GM19324 (cell line): ENCODE measurements around the gene NUP210.
"Not testable (repeated sequence)": the region's sequence is repeated elsewhere in the genome, so short reads cannot be mapped to it uniquely, and the experiment has no call there.

ENCODE experiments used
- ATAC-seq: cut with Tn5 transposase; IDR thresholded peaks from one replicate; pipeline ENCODE4 v1.9.1; 2021; ENCODE audit warnings: mild to moderate bottlenecking, moderate library complexity; ENCODE audit not compliant: unreplicated experiment, low FRiP score

The NUP210 gene

DNA sequence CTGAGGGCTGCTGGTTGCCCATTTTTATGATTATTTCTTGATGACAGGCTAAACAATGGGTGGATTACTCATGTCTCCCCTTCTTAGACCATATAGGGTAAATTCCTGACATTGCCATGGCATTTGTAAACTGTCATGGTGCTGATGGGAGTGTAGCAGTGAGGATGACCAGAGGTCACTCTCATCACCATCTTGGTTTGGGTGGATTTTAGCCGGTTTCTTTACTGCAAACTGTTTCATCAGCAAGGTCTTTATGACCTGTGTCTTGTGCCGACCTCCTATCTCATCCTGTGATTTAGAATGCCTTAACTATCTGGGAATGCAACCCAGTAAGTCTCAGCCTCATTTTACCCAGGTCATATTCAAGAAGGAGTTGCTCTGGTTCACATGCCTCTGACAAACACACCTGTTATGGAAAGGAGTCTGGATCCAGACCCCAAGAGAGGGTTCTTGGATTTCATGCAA is 10.3 kb upstream of the NUP210 start:
- not testable (repeated sequence) for ATAC-seq

DNA sequence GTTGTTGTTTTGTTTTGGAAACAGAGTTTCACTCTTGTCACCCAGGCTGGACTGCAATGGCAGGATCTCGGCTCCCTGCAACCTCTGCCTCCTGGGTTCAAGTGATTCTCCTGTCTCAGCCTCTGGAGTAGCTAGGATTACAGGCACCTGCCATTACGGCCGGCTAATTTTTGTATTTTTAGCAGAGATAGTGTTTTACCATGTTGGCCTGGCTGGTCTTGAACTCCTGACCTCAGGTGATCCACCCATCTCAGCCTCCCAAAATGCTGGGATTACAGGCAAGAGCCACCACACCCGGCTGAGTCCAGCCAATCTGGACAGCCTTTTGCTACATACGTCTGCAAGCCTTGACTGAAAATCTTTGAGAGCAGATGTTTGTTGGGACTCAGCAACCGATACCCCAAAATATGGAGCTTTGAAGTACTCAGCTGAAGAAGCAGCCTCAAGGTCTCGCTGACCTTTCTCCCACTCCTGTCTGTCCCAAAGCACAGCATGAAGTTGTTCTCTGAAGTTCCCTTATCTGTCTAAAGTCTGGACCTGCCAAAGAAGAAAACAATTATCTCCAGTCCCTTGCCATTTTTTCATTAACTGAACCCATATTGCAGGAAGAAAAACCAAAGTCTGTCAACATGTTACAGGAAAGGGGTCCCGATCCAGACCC is 9.6 kb upstream of the NUP210 start:
- ATAC-seq = no peak

DNA sequence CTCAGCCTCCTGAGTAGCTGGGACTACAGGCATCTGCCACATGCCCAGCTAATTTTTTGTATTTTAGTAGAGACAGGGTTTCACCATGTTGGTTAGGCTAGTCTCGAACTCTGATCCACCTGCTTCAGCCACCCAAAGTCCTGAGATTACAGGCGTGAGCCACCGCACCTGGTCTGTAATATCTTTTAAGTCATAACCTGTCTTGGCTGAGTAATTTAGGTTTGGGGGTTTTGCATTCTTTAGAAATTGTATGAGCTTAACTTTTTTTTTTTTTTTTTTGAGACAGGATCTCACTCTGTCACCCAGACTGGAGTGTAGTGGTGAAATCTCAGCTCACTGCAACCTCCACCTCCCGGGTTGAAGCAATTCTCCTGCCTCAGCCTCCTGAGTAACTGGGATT is 8.6 kb upstream of the NUP210 start:
- not testable (repeated sequence) for ATAC-seq

DNA sequence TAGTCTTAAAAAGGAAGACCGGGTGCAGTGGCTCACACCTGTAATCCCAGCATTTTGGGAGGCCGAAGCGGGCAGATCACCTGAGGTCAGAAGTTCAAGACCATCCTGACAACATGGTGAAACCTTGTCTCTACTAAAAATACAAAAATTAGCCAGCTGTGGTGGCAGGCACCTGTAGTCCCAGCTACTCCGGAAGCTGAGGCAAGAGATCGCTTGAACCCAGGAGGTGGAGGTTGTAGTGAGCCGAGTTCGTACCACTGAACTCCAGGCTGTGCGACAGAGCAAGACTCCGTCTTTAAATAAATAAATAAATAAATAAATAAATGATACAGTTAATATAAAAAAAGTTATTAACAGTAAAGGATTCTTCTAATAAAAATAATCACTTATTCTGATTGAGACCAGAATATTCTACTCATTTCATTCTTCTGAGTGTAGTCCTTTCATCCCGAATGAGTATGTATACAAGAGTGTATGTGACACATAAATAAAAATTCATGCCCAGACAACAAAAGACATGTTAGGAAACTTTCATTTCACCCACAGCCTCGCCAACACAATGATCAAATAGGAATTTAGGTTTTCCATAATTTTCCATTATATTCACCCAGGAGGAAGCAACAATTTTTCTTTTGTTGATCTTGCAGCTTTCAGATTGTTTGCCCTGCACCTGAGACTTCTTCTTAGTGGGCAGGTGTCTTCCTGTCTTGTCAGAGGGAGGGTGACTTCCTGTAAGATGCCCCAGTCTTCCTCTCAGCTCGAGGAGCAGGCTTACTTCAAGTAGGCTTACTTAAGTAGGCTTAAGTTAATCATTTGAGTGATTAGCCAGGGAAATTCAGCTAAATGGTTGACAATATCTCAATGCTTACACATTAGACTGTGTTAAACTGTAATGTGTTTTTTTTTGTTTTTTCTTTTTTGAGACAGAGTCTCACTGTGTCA is 7.8 kb upstream of the NUP210 start:
- ATAC-seq = no peak

DNA sequence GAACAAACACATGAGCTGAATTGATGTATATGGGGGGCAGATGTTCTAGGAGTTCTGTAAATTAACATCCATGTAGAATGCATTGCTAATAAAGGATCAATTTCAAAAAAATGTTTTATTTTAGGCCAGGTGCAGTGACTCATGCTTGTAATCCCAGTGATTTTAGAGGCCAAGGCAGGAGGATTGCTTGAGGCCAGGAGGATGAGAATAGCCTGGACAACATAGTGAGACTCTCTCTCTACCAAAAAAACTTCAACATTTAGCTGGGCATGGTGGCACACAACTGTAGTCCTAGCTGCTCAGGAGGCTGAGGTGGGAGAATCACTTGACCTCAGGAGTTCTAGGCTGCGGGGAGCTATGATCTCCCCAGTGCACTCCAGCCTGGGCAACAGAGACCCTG is 6.5 kb upstream of the NUP210 start:
- no peak for ATAC-seq

DNA sequence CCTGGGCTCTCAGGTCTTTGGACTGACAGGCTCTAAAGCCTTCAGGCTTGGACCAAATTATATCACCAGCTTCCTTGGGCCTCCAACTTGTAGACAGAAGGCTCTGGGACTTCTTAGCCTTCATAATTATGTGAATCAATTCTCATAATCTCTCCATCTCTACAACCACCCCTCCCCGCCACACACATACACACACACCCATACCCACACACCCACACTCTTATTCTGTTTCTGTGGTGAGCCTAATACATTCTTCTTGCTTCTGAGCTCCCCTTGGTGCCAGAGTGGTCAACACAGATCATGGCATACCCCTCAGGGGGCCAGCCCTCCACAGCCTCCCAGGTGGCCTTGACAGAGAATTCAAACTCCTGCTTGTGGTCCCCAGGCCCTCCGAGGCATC is 5.6 kb upstream of the NUP210 start:
- ATAC-seq = no peak

DNA sequence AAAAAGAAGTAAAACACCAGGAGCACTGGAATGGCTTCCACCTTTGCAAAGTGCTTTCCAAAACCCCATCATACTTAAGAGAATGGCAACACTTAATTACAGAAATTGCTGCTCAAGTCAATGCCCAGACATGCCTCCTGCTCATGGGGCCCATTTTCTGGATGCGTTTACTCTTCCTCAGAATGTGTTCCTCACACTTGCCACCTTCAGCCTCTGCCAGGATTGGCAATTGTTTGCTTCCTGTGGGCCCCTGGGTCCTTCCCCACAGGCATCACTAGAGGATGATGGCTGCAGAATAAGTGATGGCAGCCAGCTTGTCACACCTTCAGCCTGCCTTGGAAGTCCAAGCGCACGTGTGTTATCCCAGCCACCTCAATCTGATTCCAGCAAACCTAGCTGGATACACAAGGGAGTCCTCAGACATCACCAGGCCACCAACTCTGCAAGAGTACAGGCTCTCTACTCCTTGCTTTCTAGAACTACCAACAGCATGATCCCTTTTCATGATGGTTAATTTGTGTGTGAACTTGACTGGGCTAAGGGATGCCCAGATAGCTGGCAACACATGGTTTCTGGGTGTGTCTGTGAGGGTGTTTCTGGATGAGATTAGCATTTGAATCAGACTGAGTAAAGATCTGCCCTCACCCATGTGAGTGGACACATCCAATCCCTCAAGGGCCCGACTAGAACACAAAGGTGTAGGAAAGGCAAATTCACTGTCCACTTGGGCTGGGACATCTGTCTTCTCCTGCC is 4.9 kb upstream of the NUP210 start:
- ATAC-seq = no peak

DNA sequence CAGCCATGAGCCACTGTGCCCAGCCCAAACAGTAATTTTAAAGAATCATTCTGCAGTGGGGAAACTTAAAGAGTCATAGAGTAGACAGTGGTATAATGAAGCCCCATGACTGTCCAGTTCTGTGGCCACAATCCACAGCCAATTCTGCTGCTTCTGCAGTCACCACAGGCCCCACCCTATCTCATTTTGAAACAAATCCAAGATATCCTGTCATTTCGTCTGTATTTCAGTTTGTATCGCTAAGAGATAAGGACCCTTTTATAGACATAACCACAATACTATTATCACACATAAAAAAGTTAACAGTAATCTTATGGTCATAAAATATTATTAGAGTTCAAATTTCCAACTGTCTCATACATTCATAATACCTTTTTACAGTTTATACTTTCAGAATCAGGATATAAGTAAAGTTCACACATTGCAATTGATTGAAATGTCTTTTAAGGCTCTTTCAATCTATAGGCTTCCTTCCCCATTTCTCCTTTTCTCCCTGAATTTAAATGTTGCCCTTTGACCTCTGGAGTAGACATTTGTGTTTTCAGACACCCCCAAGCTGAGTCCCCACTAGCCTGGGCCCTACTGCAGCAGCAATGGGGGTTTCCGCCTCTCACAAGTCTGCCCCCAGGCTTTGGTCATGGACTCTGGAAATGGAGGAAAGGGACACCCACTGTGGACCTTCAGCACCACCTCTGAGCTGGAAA is 4.2 kb upstream of the NUP210 start:
- no peak for ATAC-seq

DNA sequence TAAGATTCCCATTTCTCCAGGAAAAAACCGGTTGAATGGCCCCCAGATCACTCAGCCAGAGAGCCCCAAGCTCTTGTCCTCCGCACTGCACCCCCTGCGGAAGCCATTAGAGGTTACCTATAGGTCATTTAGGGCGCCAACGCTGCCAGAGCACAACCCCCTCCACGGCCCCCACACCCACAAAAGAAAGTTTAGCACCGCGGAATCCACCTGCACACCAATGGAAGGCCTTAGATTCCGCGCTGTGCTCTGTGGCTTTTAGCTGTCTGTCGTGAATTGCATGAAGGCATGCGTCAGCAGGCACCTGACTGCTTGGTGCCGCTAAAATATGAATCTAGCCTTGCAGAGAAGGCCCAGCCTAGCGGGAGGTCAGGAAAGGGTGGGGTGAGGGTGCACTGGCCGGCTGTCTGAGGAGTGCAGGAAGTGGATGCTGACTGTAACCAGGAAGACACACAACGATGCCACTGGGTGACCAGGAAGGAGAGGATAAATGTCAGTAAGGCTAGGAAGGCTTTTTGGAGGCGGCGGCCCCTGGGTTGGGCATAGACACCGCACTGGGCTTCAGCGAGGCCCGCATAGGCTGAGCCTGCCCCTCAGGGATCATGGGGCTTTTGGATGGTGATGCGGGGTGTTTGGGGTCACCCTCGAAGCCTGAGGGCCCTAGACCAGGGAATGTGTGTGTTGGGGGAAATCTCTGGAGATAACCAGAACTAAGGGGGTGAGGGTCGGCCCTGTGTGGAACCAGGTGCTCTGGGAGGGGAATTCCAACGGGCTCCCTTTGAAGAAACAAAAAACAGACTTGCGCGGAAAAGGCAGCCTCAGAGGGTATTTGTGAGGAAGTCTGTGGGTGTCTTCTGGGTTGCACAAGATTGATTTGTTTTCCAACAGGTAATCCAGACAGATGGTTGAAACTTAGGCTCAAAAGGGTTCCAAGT is 976 bp upstream of the NUP210 start:
- ATAC-seq = no peak

DNA sequence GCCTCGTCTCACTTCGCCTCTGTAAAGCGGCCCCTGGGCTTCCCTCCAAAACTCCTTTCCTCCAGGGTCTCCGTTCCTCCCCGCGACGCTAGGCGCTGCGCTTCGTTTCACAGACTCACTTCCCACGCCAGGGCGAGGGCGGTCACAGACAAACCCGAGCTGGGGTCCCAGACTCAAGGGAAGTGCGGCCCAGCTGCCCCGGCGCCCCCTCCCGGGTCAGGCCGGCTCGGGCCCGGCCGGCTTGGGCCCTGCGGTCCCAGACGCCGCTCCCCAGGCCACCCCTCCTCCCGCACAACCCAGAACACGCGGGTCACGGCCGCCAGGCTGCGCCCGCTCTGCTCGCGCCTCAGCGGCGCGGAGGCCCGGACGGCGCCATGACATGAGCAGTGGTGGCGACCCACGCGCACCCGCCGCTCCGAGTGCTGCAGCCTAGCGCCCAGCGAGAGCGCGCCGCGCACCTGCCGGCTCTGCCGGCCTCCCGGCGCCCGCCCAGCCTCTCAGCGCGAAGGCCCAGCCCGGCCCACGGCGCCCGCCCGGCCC is 547 bp downstream of the NUP210 start:
- peak; percentile 52 for ATAC-seq

DNA sequence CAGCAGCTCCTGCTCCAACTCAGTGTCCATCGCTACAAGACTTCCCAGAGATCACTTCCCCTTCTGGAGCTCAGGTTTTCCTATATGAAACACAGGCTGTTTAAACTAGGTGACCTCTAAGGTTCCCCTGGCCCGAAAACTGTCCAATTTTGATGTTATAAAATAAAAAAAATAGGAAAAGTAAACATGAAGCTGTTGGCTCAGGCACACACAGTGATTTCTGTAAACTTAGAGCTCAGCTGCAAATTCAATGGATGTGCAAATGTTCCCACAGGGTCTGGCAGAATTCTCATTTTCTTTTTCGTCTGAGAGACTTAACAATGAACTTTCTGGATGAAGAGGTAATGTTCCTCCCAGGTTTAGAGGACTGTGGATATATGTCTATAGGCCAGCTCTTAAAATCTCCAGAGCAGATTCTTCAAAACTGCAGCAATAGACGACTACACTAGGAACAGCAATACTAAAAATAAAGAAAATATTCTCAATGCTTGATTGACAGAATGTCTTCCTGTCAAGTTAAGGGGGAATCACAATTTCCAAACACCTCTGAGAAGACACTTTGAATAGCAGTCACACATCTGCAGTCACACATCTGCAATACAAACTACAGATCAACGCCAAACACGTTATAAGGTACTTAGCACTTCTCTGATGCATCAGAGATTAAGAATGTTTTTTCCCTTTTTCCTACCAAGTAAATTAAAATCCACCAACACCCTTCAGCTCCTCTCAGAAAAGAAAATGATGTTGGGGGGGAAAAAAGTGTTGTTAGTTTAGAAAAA is 2.8 kb downstream of the NUP210 start:
- no peak for ATAC-seq

DNA sequence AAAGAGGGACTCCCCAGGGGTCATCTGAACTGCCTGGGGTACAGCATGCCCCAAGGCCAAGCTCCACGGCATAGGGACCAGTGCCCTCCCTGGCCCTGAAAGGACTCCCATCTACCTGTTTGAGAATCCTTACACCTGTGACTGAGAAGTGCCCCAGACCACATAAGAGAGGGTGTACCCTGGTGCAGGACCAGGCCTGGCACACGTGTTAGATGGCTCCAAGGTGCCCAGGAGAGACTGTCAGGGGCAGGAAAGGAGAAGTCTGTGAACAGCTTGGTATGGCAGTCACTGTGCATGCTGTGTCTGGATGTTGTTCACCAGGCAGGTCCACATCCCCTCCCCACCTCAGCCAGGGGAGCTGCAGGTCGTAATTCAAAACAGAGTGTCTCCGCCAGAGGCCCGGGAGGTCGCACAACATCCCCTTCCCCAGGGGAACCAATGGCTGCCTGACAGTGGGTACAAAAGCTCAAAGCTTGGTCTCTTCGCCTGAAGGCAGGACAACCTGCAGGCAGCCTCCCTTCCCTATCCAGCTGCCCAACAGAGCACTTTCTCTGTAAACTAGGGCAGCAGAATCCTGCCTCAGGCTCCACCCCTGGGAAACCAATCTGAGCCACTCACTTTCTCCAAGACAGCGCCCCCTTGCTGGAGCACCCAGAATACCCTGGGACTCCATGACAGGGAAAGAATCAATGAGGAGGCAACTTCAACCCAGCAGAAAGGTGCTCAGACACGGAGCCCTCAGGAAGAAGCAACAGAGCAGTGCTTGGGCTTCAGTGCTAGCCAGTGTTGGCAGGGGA is 3.9 kb downstream of the NUP210 start:
- ATAC-seq = no peak

DNA sequence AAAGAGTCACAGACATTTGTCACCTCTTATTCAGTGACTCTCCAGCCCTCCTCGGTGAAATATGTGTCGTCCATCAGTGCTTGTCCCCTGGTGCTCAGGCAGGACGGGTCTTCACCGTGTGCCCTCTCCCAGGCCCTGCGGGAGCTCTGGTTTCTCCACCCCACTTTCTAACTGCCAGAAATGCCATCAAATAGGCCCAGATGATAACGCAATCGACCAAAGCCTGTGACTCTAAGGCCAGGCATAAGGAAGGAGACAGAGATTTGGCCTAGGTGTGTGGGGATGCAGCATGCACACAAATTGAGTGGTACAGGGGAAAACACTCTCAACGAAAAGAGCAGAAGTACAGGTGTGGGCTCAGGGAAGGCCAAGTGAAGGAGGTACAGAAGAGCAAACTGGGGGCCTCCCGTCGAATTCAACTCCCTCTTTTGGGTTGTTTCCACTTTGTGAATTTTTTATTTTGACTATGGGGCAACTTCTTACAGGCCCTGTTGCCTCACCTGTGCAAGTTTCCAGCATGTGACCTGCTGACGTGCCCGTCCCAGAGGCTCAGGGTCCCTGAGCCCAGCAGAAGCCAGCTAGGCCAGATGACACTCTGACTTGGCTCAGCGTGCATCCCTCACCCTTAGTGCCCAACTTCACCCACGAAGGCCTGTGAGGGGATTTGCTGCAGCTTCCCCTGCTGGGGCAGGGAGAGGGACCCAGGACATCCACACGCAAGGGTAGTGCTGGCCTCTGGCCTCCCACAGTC is 4.7 kb downstream of the NUP210 start:
- ATAC-seq = no peak

DNA sequence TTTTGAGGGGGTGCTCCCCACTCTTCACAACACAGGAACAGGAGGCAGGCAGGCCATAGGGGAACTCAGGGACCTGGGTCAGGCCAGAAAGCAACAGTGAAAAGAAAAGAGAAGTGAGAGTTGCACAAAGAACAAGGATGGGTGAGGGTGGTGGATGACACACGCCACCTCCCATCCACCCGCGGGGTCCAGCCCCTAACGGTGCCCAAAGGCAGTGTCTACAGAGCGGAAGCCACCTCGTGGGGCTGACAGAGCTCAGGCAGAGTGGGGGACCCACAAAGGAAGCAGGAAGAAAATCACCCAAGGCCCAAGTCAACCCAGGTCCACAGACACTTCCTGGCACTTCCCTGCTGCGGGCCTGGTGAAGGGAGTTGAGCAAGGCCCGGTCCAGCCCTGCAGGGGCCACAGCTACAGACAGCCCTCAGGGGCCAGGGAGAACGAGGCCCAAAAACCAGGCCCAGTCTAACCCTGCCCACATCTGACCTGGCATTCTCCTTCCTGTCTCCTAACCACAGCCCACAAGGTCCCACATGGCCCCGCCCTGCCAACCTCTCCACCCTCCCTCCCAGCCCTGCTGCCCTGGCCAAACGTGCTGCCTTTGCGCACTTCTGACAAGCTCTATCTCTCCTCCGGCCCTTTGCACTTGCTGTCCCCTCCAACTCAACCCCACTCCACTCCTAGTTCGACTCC is 5.9 kb downstream of the NUP210 start:
- ATAC-seq = peak; percentile 92

DNA sequence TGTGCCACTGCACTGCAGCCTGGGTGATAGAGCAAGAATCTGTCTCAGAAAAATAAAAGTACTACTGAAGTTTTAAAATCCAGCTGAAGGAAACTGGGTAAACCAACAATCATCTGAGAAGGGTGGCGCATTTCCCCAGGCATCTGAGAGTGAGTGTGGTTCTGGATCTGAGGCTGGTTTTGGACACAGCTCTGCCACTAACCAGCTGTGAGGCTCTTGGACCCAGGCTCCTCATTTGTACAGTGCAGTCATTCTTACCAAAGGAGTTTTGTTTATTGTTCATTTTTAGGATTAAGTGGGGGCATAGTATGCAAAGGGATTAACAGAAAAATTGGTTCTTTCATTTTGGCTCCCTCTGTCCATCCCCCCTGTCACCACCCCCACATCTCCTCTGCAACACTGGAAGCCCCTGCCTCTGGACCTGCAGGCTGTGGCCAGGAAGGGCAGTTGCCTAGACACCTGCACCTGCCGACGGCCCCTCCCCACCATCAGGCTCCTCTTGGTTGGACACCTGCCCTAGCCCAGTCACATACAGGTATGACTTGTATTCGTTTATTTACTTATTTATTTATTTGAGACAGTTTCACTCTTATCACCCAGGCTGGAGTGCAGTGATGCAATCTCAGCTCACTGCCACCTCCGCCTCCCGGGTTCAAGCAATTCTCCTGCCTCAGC is 8.8 kb downstream of the NUP210 start:
- ATAC-seq = no peak

DNA sequence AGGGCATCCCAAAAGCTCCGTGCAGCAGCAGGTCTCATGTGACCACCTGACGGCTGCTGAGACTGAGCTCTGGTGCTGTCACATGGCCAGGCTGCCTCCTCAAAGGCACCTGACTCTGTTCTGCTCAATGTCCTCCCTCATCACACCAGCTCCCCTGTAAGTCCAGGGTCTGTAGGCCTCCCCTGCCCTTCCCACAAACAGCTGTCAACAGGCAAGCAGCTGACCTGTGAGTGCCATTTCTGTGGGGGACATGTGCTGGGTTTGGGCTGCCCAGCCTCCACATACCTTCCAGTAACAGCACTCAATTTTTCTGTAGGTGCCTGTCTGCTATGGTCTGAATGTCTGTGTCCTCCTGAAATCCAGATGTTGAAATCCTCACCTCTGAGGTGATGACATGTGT is 11.2 kb downstream of the NUP210 start:
- no peak for ATAC-seq
